ENCODE results near the gene SLC7A10. TPM values are rescaled to one million over a fixed set of nuclear protein-coding genes. Genes with fewer than 3 reads are reported as not detected.

Gene SLC7A10
- total RNA-seq = not detected

DNA sequence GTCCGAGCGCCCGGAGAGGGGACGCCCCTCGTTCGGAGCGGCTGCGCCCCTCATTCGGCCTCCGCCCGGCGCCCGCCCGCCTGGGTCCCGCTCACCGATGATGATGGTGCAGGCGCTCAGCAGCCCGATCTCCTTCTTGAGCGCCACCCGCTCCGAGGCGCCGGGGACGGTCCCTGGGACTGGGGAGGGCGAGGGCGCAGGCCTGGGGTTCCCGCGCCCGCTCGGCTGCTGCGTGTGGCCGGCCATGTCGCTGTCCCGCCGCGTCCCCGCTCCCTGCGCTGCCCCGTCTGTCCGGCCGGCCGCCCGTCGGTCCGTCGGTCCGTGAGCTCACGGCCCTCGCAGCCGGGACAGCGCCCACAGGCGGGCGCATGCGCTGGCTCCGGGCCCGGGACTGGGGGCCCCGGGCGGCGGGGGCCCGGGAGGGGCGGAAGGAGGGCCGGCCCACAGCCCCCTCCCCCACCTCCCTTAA, at the start of gene SLC7A10:
Gene SLC7A10, minus strand, starts transcription at position 393 of the 469 bp plus-strand sequence. Its CDS starts 147 bp downstream, at position 246.
- POLR2A ChIA-PET = interaction anchor here (0.6 kb wide), 1 partner anchor 101 kb away, joined by 4 read pairs; no protein-coding TSS in a partner anchor
- CTCF ChIA-PET = interaction anchor here (0.7 to 1.6 kb wide), 4 partner anchors 10 to 552 kb away, joined by 3 to 4 read pairs (median 4); no protein-coding TSS in a partner anchor

DNA sequence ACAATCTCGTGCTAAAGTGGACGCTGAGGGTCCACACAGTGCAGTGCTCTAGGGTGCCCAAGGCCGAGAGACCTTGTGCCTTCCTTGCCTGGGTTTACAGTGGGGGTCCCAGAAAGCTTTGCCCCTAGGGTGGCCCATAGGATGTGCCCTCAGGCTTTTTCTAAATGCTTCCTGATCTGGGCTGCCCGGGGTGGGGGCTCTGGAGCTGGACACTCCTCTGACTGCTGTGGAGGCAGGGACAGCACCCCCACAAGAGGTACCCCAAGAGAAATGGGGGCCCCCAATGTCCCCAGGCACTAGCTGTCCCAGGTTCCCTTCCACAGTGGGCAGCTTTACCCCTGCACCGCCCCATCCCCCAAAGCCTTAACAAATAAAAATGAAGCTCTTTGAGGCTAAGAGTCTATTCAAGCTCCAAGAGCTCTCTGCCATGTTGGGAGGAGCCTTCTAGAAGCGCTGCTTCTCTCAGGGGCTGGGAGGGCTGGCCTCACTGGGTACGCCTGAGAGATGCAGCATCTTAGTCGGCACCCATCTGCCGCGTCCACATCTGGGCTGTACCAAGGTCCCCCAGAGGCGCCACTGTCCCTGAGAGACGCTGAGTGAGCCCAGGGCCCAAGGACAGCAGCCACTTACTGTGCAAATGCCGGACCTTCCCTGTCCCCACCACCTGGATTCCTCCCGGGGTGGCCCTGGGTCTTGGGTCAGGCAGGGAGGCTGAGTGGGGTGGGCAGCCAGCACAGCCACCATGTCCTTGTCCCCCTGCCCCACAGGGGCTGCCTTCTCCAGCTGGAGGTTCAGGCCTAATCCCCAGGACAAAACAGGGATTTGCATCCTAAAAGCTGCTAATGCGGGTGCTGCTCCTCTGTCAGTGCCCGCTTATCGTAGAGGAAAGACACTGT, 49.3 kb upstream of the SLC7A10 start:
- no peak overlapping the region for H3K4me3 Mint-ChIP-seq
- no peaks in the 10 kb centered on the region for H3K27me3 Mint-ChIP-seq
- H3K36me3 Mint-ChIP-seq = no peaks in the 10 kb centered on the region
- CTCF ChIA-PET = interaction anchor here (1.0 to 1.2 kb wide), 2 partner anchors 40 to 141 kb away, joined by 3 read pairs; no protein-coding TSS in a partner anchor
- H3K4me1 Mint-ChIP-seq (ENCODE audit: low read depth) = peaks cover 12% of the 10 kb centered on the region
- H3K9me3 Mint-ChIP-seq = no peaks in the 10 kb centered on the region
- no peak overlapping the region for H3K27ac Mint-ChIP-seq
- no peak for DNase-seq
- POLR2A ChIA-PET = no interaction called here
- intact Hi-C loops (cut with micrococcal nuclease) = no loop called here

More for the DNA sequence above, at the start of gene SLC7A10:
- H3K4me3 Mint-ChIP-seq = peak within 1 kb of the TSS; percentile 29
- intact Hi-C loops (cut with micrococcal nuclease) = no loop called here
- H3K9me3 Mint-ChIP-seq = peaks cover 15% of the 10 kb centered on the region
- H3K36me3 Mint-ChIP-seq = peaks cover 12% of the 10 kb centered on the region
- no peak within 1 kb of the TSS for H3K27ac Mint-ChIP-seq
- DNase-seq = no peak
- peaks cover 10% of the 10 kb centered on the region for H3K4me1 Mint-ChIP-seq (ENCODE audit: low read depth)
- H3K27me3 Mint-ChIP-seq = peaks cover 59% of the 10 kb centered on the region

DNA sequence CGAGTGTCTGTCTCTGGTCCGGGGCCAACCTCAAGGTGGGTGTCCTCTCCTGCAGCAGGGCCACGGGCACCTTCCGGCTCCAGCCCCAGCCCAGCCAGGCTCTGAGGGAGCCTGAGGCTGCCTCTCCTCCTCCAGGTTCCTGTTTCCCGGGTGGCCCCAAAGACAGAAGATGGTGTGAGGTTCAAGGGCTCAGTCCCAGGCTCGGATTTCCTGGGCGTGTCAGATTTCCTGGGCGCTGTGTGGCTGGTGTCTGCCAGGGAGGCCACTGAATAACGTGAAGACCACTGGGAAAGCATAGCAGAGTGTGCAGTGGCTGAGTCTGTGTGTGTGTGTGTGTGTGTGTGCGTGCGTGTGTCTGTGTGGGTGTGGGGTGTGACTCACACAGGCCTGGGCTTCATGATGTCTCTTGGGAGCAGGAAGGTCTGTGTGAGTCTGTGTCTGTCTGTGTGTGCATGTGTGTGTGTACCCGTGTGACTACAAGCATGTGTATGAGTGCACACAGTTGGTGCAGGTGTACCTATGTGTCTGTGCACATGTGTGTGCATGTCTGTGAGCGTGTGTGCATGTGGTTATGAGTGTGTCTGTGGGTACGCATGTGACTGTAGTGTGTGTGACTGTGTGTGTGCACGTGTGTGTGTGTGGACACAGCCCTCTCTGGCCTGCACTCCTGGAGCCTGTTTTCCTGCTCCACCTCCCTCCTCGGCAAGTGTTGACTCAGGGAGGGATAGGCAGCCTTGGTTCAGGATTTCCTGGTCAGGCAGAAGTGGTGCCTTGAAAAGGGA, 48.4 kb upstream of the SLC7A10 start:
- intact Hi-C loops (cut with micrococcal nuclease) = no loop called here
- ChIA-PET CTCF (interaction anchor here (1.0 kb wide), 1 partner anchor 142 kb away, joined by 3 read pairs; no protein-coding TSS in a partner anchor), POLR2A (no interaction called here)
- DNase-seq = peak; percentile 71
- H3K4me1 Mint-ChIP-seq (ENCODE audit: low read depth) = peaks cover 11% of the 10 kb centered on the region
- H3K27me3 Mint-ChIP-seq = no peaks in the 10 kb centered on the region
- H3K4me3 Mint-ChIP-seq = no peak overlapping the region
- H3K27ac Mint-ChIP-seq = no peak overlapping the region
- H3K9me3 Mint-ChIP-seq = no peaks in the 10 kb centered on the region
- H3K36me3 Mint-ChIP-seq = no peaks in the 10 kb centered on the region

DNA sequence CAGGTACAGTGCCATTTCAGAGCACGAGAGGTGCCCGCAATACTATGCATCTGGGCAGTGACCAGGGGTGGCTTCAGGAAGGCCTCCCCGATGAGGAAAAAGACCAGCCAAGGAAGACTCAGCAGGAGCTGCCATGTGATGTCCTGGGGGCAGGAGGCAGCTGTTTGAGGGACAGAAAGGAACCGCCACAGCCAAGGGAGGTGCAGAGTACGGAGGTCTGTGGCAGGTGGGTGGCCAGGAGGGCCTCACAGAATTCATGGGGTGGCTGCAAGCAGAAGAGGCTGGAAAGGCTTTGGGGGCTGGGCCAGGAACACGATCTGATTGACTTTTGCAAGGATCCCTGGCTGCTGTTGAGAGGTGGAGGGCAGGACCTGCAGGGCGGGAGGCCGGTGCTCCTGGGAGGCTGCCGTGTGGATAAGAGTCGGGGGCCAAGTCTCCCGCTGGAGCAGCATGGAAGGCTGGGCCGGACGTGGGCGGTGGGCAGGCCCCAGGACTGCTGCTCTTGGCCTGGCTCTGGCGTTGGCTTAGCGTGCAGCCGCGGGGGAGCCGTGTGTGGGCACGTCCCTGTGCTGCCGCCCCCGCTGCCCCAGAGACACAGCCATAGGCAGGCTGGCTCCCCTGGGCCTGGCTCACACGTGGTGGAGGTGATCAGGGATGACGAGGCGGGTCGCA, 47.6 kb upstream of the SLC7A10 start:
- Mint-ChIP-seq H3K27ac (no peak overlapping the region), H3K36me3 (no peaks in the 10 kb centered on the region), H3K9me3 (no peaks in the 10 kb centered on the region), H3K4me1 (ENCODE audit: low read depth) (peaks cover 11% of the 10 kb centered on the region), H3K27me3 (no peaks in the 10 kb centered on the region), H3K4me3 (no peak overlapping the region)
- ChIA-PET CTCF (no interaction called here), POLR2A (no interaction called here)
- DNase-seq = no peak
- intact Hi-C loops (cut with micrococcal nuclease) = no loop called here

DNA sequence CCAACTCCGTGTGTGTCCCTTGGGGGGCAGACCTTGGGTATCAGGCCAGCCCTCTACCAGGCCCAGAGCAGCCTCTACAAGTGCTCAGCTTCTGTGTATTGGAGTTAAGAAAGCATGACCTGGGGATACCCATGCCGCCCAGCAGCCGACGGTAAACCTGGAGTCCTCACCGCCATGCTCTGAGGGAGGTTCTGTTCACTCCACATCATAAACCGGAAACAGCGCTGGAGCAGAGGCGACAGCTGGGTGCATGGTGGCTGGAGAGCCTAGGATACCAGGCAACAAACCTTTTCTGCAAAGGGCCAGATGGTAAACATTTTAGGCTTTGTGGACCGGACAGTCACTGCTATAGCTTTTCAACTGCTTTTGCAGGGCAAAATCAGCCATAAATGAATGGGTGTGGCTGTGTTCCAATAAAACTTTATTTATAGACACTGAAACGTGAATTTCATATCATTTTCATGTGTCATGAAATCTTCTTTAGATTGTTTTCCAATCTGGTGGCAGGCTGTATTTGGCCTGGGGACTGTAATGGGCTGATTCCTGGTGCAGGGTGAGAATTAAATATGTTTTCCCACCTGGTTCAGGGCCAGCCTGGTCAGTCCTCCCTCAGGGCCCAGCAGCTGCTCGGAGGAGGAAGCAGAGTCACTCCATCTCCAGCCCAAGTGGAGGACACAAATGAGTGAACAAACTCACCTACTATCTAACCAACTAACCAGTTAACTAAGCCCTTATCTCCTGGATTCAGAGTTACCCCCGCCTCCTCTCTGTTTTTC, 45.8 kb upstream of the SLC7A10 start:
- no peak overlapping the region for H3K27ac Mint-ChIP-seq
- DNase-seq = no peak
- ChIA-PET CTCF (interaction anchor here (1.0 to 1.5 kb wide), 2 partner anchors 9 to 41 kb away, joined by 3 to 5 read pairs; no protein-coding TSS in a partner anchor), POLR2A (no interaction called here)
- H3K4me3 Mint-ChIP-seq = no peak overlapping the region
- intact Hi-C loops (cut with micrococcal nuclease) = no loop called here
- no peaks in the 10 kb centered on the region for H3K27me3 Mint-ChIP-seq
- no peaks in the 10 kb centered on the region for H3K9me3 Mint-ChIP-seq
- H3K4me1 Mint-ChIP-seq (ENCODE audit: low read depth) = peaks cover 11% of the 10 kb centered on the region
- no peaks in the 10 kb centered on the region for H3K36me3 Mint-ChIP-seq

DNA sequence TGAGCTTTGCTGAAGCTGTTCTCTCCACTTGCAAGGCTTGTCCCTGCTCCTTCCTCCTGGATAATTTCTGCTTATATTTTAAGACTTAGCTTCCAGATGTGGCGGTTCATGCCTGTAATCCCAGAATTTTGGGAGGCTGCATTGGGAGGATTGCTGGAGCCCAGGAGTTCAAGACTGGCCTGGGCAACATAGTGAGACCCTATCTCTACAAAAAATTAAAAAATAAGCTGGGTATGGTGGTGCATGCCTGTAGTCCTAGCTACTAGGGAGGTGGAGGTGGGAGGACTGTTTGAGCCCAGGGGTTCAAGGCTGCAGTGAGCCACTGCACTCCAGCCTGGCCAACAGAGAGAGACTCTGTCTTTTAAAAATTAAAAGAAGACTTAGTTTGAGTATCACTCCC, 45.1 kb upstream of the SLC7A10 start:
- ChIA-PET CTCF (interaction anchor here (1.5 to 1.6 kb wide), 2 partner anchors 10 to 35 kb away, joined by 4 to 5 read pairs; no protein-coding TSS in a partner anchor), POLR2A (no interaction called here)
- intact Hi-C loops (cut with micrococcal nuclease) = no loop called here
- H3K4me1 Mint-ChIP-seq (ENCODE audit: low read depth) = peaks cover 11% of the 10 kb centered on the region
- H3K27me3 Mint-ChIP-seq = no peaks in the 10 kb centered on the region
- no peak for DNase-seq
- no peak overlapping the region for H3K4me3 Mint-ChIP-seq
- H3K27ac Mint-ChIP-seq = no peak overlapping the region
- H3K9me3 Mint-ChIP-seq = no peaks in the 10 kb centered on the region
- no peaks in the 10 kb centered on the region for H3K36me3 Mint-ChIP-seq

DNA sequence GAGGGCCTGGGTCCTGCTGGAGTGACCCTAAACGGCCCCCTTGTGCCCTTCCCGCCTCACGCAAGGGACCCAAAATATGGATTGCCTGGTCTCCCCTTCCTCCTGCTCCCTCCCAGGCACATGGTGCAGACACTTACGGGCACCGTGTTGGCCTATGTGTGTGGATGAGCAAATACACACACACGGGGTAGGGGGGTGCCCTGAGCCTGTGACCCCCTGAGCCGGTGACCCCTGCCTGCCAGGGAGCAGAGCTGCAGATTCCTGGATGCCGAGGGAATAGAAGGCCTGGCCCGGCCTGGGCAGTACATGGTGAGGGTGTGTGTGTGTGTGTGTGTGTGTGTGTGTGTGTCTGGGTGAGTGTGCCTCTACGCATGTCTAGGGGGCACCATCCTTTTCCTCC, 43.4 kb upstream of the SLC7A10 start:
- H3K4me3 Mint-ChIP-seq = no peak overlapping the region
- CTCF ChIA-PET = no interaction called here
- H3K9me3 Mint-ChIP-seq = no peaks in the 10 kb centered on the region
- intact Hi-C loops (cut with micrococcal nuclease) = no loop called here
- no peak for DNase-seq
- H3K27me3 Mint-ChIP-seq = peaks cover 8% of the 10 kb centered on the region
- H3K27ac Mint-ChIP-seq = no peak overlapping the region
- POLR2A ChIA-PET = no interaction called here
- peaks cover 7% of the 10 kb centered on the region for H3K4me1 Mint-ChIP-seq (ENCODE audit: low read depth)
- no peaks in the 10 kb centered on the region for H3K36me3 Mint-ChIP-seq

DNA sequence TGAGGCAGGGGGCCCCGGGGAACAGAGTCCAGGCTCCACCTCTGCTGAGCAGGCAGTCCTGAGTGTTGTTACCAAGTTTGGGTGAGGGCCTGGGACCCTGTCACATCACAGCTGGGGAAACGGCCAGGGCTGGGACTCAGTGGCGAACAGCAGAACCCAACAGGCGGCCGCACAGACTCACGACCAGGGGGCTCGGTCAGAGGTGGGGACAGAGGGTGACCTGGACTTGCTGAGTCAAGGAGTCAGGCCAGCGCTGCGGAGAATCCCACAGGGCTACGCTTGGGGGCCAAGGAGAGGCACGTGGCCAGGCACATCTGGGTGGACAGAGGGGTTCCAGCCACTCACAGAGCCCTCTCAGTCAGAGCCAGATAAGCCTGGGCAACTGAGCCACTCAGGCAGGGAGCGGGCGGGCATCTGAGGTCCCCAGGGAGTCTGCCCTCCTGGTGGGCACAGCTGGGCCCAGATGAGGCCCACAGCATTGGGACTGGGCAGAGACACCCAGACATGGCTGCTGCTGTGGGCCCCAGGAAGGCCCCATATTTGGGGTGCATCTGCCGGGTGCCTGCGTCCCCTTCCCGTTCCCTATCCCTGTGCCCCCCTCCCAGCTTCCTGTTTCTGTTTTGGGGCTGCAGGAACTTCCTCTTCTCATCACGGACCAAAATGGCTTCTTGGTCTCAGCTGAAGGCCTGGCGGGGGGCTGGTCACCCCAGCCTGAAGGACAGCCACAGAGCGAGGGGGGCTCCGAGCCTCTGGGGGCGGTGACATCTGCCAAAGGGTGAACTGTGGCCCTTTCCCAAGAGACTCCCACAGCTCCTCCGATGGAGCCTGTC, 42.7 kb upstream of the SLC7A10 start:
- peaks cover 8% of the 10 kb centered on the region for H3K27me3 Mint-ChIP-seq
- peaks cover 4% of the 10 kb centered on the region for H3K4me1 Mint-ChIP-seq (ENCODE audit: low read depth)
- no peaks in the 10 kb centered on the region for H3K9me3 Mint-ChIP-seq
- DNase-seq = no peak
- intact Hi-C loops (cut with micrococcal nuclease) = no loop called here
- ChIA-PET CTCF (no interaction called here), POLR2A (no interaction called here)
- no peaks in the 10 kb centered on the region for H3K36me3 Mint-ChIP-seq
- no peak overlapping the region for H3K4me3 Mint-ChIP-seq
- no peak overlapping the region for H3K27ac Mint-ChIP-seq

DNA sequence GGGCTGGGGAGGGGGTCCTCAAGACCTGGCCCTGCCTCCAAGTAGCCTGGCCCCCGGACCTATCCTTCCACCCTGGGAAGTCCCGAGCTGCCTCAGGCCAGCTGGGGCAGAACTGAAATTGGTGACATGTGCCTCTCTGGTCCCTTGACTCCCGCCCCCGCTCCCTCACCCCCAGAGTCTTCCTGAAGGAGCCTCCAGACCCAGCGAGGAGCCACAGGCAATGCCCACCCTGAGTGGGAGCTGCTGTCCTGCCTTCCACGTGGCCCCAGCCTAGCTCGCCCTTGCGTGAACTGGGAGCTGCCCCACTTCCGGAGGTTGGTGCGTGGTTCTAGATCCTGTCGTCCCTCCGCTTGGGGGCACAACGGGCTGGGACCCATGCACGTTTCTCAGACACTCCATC, 42.1 kb upstream of the SLC7A10 start:
- CTCF ChIA-PET = no interaction called here
- H3K27me3 Mint-ChIP-seq = peaks cover 8% of the 10 kb centered on the region
- no peaks in the 10 kb centered on the region for H3K9me3 Mint-ChIP-seq
- POLR2A ChIA-PET = no interaction called here
- H3K4me3 Mint-ChIP-seq = no peak overlapping the region
- no peaks in the 10 kb centered on the region for H3K36me3 Mint-ChIP-seq
- H3K27ac Mint-ChIP-seq = no peak overlapping the region
- H3K4me1 Mint-ChIP-seq (ENCODE audit: low read depth) = no peaks in the 10 kb centered on the region
- intact Hi-C loops (cut with micrococcal nuclease) = no loop called here
- no peak for DNase-seq

DNA sequence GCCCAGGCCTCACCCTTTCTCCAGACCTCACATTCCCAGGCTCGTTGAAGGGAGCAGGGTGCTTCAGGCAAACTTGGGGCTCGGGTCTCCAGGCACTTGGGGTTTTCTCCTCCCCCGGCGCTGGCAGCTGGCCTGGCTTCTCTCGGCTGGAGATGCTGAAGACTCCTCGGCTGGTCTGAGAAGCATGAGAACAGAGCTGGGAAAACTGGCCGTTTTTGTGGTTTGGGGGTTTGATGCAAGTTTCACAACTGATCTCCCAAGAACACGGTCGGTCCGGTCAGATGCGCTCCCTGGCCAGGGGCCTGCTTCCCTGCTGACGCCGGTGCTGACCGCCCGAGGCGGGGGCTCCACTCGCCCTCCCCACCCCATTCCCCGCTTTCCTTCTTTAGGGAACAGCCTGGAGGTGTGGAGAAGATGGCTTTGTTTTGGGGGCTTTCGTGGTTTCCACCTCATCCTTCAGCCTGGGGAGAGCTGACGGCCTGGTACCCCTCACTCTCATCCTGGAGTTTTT, 41.4 kb upstream of the SLC7A10 start:
- intact Hi-C loops (cut with micrococcal nuclease) = no loop called here
- CTCF ChIA-PET = no interaction called here
- Mint-ChIP-seq H3K36me3 (no peaks in the 10 kb centered on the region), H3K27me3 (peaks cover 8% of the 10 kb centered on the region), H3K9me3 (no peaks in the 10 kb centered on the region), H3K4me1 (ENCODE audit: low read depth) (no peaks in the 10 kb centered on the region), H3K27ac (no peak overlapping the region), H3K4me3 (no peak overlapping the region)
- no peak for DNase-seq
- POLR2A ChIA-PET = no interaction called here

Data from activated CD4-positive, alpha-beta memory T cell treated with anti-CD3 and anti-CD28 coated beads for 36 hours (primary cell).